Suprapubic skin (tissue), 4 donors: ENCODE data around the gene GMEB2. TPM values are rescaled to one million over a fixed set of nuclear protein-coding genes. Genes with fewer than 3 reads are reported as not detected.

Experiments
- DNase-seq, 2 donors: peaks; one replicate each; pipeline ENCODE4 v3.0.0-alpha.2; 2019; ENCODE audit warnings: low spot score in 2 of 2
- H3K27ac ChIP-seq: fragments of 200-600 bp; sonication (generic); one replicate; pipeline ENCODE4 v1.5.1; 2019
- H3K27me3 ChIP-seq: fragments of 200-600 bp; sonication (generic); one replicate; pipeline ENCODE4 v1.5.1; 2019
- H3K36me3 ChIP-seq: fragments of 200-600 bp; sonication (generic); one replicate; pipeline ENCODE4 v1.5.1; 2019
- H3K4me1 ChIP-seq: fragments of 200-600 bp; sonication (generic); one replicate; pipeline ENCODE4 v1.5.1; 2019
- H3K4me3 ChIP-seq: fragments of 200-600 bp; sonication (generic); one replicate; pipeline ENCODE4 v1.5.1; 2019; ENCODE audit warnings: mild to moderate bottlenecking
- H3K9me3 ChIP-seq: fragments of 200-600 bp; sonication (generic); one replicate; pipeline ENCODE4 v1.5.1; 2019
- CTCF ChIP-seq, 2 donors: fragments of 200-600 bp in 1 of 2; fragments of 450-650 bp in 1 of 2; sonication (generic) in 1 of 2; IDR thresholded peaks; one replicate each; pipeline ENCODE4 v1.5.1; 2016 to 2019; ENCODE audit warnings: antibody characterized with exemption in 2 of 2, mild to moderate bottlenecking in 1 of 2, moderate library complexity in 1 of 2
- EP300 ChIP-seq: sonication (generic); formaldehyde crosslinking; IDR thresholded peaks from one replicate; pipeline ENCODE4 v1.6.1; 2017; ENCODE audit warnings: antibody characterized with exemption
- POLR2A ChIP-seq, 2 donors: fragments of 450-650 bp; IDR thresholded peaks; one replicate each; pipeline ENCODE4 v1.6.1; 2017; ENCODE audit warnings: antibody characterized with exemption in 2 of 2, mild to moderate bottlenecking in 2 of 2, moderate library complexity in 2 of 2
- POLR2AphosphoS5 ChIP-seq, 3 donors: sonication (generic); formaldehyde crosslinking; IDR thresholded peaks; one replicate each; pipeline ENCODE4 v1.6.1; 2017; ENCODE audit warnings: antibody characterized with exemption in 3 of 3
- WGBS: methylation state at CpG from one replicate; pipeline ENCODE4 v1.1.5; 2018; 5-methylcytosine and 5-hydroxymethylcytosine counted together
- total RNA-seq, 4 donors: library from RNA; depleted of rRNA; stranded (reverse); fragments of >200 nt; gene quantifications; one replicate each; pipeline ENCODE4 v1.1.0, GENCODE V29; 2016

The GMEB2 gene
- total RNA-seq, 4 donors from 2014 or later, result 15.5 to 18.5 (median 16.4) TPM

GRCh38 chr20:63558804-63559484 lies 68.0 kb downstream of the GMEB2 start:
- peaks cover 49% of the 10 kb centered on the region for H3K36me3 ChIP-seq
- WGBS, result 94% methylated on average over 13 of the region's 14 CpGs

GRCh38 chr20:63557481-63557891 lies 69.4 kb downstream of the GMEB2 start:
- H3K4me1 ChIP-seq, result peaks cover 21% of the 10 kb centered on the region
- DNase-seq, result no peak
- no peaks in the 10 kb centered on the region for H3K9me3 ChIP-seq
- WGBS, result 93% methylated on average over 19 of the region's 19 CpGs
- no peak overlapping the region for H3K4me3 ChIP-seq
- H3K27me3 ChIP-seq, result no peaks in the 10 kb centered on the region
- TF ChIP-seq CTCF (IDR thresholded peaks at IDR 0.05) (no peak), EP300 (no peak), POLR2A (IDR thresholded peaks at IDR 0.05) (no peak), POLR2AphosphoS5 (IDR thresholded peaks at IDR 0.05) (no peak)
- no peak overlapping the region for H3K27ac ChIP-seq
- peaks cover 35% of the 10 kb centered on the region for H3K36me3 ChIP-seq

More at GRCh38 chr20:63558804-63559484, 68.0 kb downstream of the GMEB2 start:
- no peak for TF ChIP-seq POLR2AphosphoS5 (IDR thresholded peaks at IDR 0.05)
- no peak for TF ChIP-seq POLR2A (IDR thresholded peaks at IDR 0.05)
- TF ChIP-seq EP300, result no peak
- no peak for TF ChIP-seq CTCF (IDR thresholded peaks at IDR 0.05)
- Histone ChIP-seq H3K4me3 (no peak overlapping the region), H3K27me3 (no peaks in the 10 kb centered on the region), H3K9me3 (no peaks in the 10 kb centered on the region), H3K4me1 (peaks cover 6% of the 10 kb centered on the region), H3K27ac (no peak overlapping the region)
- DNase-seq, result no peak

GRCh38 chr20:63556873-63557478 lies 69.9 kb downstream of the GMEB2 start:
- H3K9me3 ChIP-seq, result no peaks in the 10 kb centered on the region
- H3K27me3 ChIP-seq, result no peaks in the 10 kb centered on the region
- H3K4me1 ChIP-seq, result peaks cover 24% of the 10 kb centered on the region
- no peak overlapping the region for H3K27ac ChIP-seq
- no peak for DNase-seq
- no peak for TF ChIP-seq CTCF (IDR thresholded peaks at IDR 0.05)
- TF ChIP-seq POLR2A (IDR thresholded peaks at IDR 0.05), result no peak
- TF ChIP-seq POLR2AphosphoS5 (IDR thresholded peaks at IDR 0.05), result no peak
- TF ChIP-seq EP300, result no peak
- H3K4me3 ChIP-seq, result no peak overlapping the region
- 74% methylated on average over 18 of the region's 23 CpGs for WGBS
- H3K36me3 ChIP-seq, result peaks cover 30% of the 10 kb centered on the region

GRCh38 chr20:63555661-63556381 lies 71.1 kb downstream of the GMEB2 start:
- no peak for DNase-seq
- WGBS, result 92% methylated on average over 5 of the region's 45 CpGs
- H3K4me1 ChIP-seq, result peaks cover 24% of the 10 kb centered on the region
- H3K9me3 ChIP-seq, result no peaks in the 10 kb centered on the region
- H3K27me3 ChIP-seq, result no peaks in the 10 kb centered on the region
- no peak for TF ChIP-seq CTCF (IDR thresholded peaks at IDR 0.05)
- no peak for TF ChIP-seq POLR2AphosphoS5 (IDR thresholded peaks at IDR 0.05)
- no peak for TF ChIP-seq POLR2A (IDR thresholded peaks at IDR 0.05)
- no peak for TF ChIP-seq EP300
- no peak overlapping the region for H3K4me3 ChIP-seq
- no peak overlapping the region for H3K27ac ChIP-seq
- H3K36me3 ChIP-seq, result peaks cover 18% of the 10 kb centered on the region
